ENCODE results near the gene HIVEP3.

DNA sequence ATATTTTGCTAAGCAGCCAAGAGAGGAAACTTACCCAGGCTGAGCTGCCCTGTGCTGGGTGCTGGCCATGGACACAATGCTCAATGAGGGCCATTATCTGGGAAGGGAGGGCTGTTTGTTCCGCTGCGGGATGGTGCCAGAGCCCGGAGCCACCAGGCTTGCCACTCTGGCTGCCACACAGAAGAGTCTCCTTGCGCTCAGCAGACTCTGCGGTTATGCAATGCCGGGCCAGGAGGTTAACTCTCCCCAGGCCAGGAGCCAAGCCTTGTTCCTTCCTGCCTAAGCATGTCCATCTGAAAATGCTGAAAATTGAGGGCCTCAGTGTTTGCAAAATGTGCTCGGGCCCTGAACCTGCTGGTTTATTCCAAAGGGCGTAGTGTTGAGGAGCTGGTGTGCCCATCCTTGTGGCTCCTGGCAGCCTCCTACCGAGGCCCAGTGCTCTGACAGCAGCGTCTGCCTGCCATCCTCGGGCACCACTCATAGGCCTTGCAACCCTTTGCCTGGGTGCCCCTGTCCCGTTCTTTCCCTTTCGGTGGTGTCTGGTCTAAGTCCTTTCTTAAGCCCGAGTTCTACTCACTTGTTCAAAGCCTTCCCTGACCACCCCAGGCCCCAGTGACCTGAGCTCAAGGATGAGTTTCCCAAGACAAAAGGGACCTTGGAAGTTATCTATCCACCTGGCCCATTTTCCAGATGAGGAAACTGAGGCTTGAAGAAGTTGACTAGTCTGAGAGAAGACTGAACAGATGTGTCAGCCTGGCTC, 300.5 kb downstream of the HIVEP3 start:
- TF ChIP-seq, protein P1, sequence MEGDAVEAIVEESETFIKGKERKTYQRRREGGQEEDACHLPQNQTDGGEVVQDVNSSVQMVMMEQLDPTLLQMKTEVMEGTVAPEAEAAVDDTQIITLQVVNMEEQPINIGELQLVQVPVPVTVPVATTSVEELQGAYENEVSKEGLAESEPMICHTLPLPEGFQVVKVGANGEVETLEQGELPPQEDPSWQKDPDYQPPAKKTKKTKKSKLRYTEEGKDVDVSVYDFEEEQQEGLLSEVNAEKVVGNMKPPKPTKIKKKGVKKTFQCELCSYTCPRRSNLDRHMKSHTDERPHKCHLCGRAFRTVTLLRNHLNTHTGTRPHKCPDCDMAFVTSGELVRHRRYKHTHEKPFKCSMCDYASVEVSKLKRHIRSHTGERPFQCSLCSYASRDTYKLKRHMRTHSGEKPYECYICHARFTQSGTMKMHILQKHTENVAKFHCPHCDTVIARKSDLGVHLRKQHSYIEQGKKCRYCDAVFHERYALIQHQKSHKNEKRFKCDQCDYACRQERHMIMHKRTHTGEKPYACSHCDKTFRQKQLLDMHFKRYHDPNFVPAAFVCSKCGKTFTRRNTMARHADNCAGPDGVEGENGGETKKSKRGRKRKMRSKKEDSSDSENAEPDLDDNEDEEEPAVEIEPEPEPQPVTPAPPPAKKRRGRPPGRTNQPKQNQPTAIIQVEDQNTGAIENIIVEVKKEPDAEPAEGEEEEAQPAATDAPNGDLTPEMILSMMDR (IDR thresholded peaks at IDR 0.05): no peak
- no peak for TF ChIP-seq POLR2A (IDR thresholded peaks at IDR 0.05)
